ACC112 (cell line): ENCODE results near the gene KIF12.

Source experiments
- H2AFZ ChIP-seq: fragments of 200-600 bp; sonication (generic); one replicate; pipeline ENCODE4 v1.6.0; 2017; ENCODE audit warnings: antibody characterized with exemption, low read length; ENCODE audit not compliant: unreplicated experiment
- H3K27ac ChIP-seq: fragments of 200-600 bp; sonication (generic); 2 replicates; pipeline ENCODE4 v1.5.1; 2014; ENCODE audit warnings: low read depth, mild to moderate bottlenecking, antibody characterized with exemption, low read length, moderate library complexity
- H3K27me3 ChIP-seq: fragments of 200-600 bp; sonication (generic); 2 replicates; pipeline ENCODE4 v1.6.1; 2014; ENCODE audit warnings: mild to moderate bottlenecking, antibody characterized with exemption, low read length, moderate library complexity, mixed read lengths; ENCODE audit not compliant: insufficient read depth
- H3K36me3 ChIP-seq: fragments of 200-600 bp; sonication (generic); 2 replicates; pipeline ENCODE4 v1.6.1; 2016; ENCODE audit warnings: mild to moderate bottlenecking, antibody characterized with exemption, low read length, moderate library complexity, mixed read lengths; ENCODE audit not compliant: insufficient read depth
- H3K4me1 ChIP-seq: fragments of 200-600 bp; sonication (generic); one replicate; pipeline ENCODE4 v1.6.1; 2016; ENCODE audit warnings: low read length, mixed read lengths; ENCODE audit not compliant: insufficient read depth, unreplicated experiment, control insufficient read depth
- H3K4me3 ChIP-seq: fragments of 200-600 bp; sonication (generic); 2 replicates; pipeline ENCODE4 v1.5.1; 2014; ENCODE audit warnings: mild to moderate bottlenecking, low read depth, low read length
- H3K79me2 ChIP-seq: fragments of 200-600 bp; sonication (generic); one replicate; pipeline ENCODE4 v1.6.0; 2016; ENCODE audit warnings: low read length; ENCODE audit not compliant: control insufficient read depth, unreplicated experiment, insufficient read depth

Gene KIF12

DNA sequence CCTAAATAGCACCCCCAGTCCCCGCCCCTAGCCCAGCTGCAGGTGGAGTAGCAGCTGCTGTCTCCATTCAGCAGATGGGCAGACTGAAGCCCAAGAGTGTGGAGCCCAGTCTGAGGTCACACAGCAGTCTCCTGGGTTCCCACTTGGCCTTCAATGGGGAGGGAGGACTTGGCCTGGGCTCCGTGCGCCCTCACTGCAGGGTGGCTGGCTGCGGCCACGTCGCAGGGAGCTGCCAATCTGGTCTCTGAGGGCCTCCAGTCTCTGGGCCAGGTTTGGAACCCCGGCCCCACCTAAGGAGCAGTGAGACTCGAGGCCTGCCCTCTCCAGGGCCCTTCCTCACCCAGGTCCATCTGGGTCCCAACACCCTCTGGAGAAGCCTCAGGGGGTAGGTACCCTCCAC is 7.4 kb downstream of the KIF12 start:
- no peaks in the 10 kb centered on the region for H3K79me2 ChIP-seq
- H3K36me3 ChIP-seq: no peaks in the 10 kb centered on the region
- no peak overlapping the region for H3K27ac ChIP-seq
- no peak overlapping the region for H3K4me3 ChIP-seq
- H3K4me1 ChIP-seq: no peaks in the 10 kb centered on the region
- no peaks in the 10 kb centered on the region for H3K27me3 ChIP-seq
- no peak overlapping the region for H2AFZ ChIP-seq

DNA sequence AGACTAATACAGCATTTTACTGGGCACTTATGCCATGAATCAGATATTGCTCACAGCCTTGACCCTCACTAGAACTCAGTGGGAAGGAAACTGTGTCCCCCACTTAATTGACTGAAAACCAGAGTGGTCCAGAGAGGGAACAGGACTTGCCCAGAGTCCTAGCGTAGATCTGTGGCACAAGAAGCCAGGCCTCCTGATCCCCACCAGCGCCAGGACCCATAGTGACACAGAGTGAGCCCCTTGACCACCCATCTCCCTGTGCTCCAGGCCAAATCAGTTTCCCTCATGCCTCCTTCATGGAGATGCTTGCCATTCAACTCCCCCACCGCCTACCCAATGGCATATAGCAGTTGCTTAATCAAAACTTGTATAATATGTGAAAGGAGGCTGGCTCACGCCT is 8.3 kb downstream of the KIF12 start:
- Histone ChIP-seq H3K4me3 (no peak overlapping the region), H3K4me1 (no peaks in the 10 kb centered on the region), H3K79me2 (no peaks in the 10 kb centered on the region), H3K27me3 (no peaks in the 10 kb centered on the region), H3K27ac (no peak overlapping the region), H3K36me3 (no peaks in the 10 kb centered on the region), H2AFZ (no peak overlapping the region)

GRCh38 chr9:114089206-114089840 is 9.8 kb downstream of the KIF12 start:
- H3K4me3 ChIP-seq: no peak overlapping the region
- no peaks in the 10 kb centered on the region for H3K27me3 ChIP-seq
- no peak overlapping the region for H2AFZ ChIP-seq
- H3K4me1 ChIP-seq: no peaks in the 10 kb centered on the region
- H3K79me2 ChIP-seq: no peaks in the 10 kb centered on the region
- no peak overlapping the region for H3K27ac ChIP-seq
- no peaks in the 10 kb centered on the region for H3K36me3 ChIP-seq

GRCh38 chr9:114088571-114089170 is 10.4 kb downstream of the KIF12 start:
- Histone ChIP-seq H2AFZ (no peak overlapping the region), H3K36me3 (no peaks in the 10 kb centered on the region), H3K4me3 (no peak overlapping the region), H3K79me2 (no peaks in the 10 kb centered on the region), H3K27me3 (no peaks in the 10 kb centered on the region), H3K27ac (no peak overlapping the region), H3K4me1 (no peaks in the 10 kb centered on the region)

DNA sequence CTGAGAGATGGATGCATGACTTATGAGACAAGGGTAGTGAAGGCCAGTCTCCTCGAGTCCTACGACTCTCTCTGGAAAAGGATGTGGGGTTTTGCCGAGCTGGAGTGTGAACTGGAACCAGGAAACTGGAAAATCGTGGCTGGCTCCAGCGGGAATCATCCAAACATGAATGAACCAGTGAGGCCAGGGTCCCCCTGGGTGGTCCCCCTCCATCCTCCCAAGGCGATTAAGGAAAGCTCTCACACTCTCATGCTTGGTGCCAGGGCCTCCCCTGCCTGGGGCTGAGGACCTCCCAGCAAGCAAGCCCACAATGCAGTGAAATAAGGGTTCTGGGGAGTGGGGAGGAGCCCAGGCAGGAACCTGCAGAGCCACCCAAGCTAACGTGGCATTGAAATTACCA is 11.4 kb downstream of the KIF12 start:
- no peak overlapping the region for H2AFZ ChIP-seq
- no peaks in the 10 kb centered on the region for H3K27me3 ChIP-seq
- no peaks in the 10 kb centered on the region for H3K36me3 ChIP-seq
- H3K4me3 ChIP-seq: no peak overlapping the region
- H3K27ac ChIP-seq: no peak overlapping the region
- no peaks in the 10 kb centered on the region for H3K4me1 ChIP-seq
- H3K79me2 ChIP-seq: no peaks in the 10 kb centered on the region

GRCh38 chr9:114086607-114087006 is 12.5 kb downstream of the KIF12 start:
- no peaks in the 10 kb centered on the region for H3K4me1 ChIP-seq
- H3K4me3 ChIP-seq: no peak overlapping the region
- H3K27me3 ChIP-seq: no peaks in the 10 kb centered on the region
- no peaks in the 10 kb centered on the region for H3K79me2 ChIP-seq
- no peak overlapping the region for H2AFZ ChIP-seq
- H3K36me3 ChIP-seq: no peaks in the 10 kb centered on the region
- no peak overlapping the region for H3K27ac ChIP-seq

DNA sequence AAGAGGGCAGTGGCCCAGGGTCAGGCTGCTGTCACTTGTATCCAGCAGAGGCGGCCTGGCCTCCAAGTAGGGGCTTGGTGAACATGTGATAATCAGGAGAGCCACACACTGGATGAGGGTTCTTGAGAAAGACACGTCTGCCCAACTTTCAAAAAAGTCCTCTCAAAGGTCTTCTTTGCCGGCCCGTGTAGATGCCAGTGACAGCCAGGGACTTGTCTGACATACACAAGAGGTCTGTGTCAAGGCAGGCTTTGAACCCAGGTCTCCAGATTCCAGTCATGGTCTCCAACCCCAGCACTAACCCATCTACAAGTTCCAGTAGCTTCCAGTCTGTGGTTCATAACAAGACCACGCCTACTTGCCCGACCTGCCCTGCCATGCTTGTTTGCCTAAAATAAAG is 13.1 kb downstream of the KIF12 start:
- Histone ChIP-seq H2AFZ (no peak overlapping the region), H3K36me3 (no peaks in the 10 kb centered on the region), H3K27me3 (no peaks in the 10 kb centered on the region), H3K79me2 (no peaks in the 10 kb centered on the region), H3K4me1 (no peaks in the 10 kb centered on the region), H3K27ac (no peak overlapping the region), H3K4me3 (no peak overlapping the region)

- Histone ChIP-seq H2AFZ (no peak overlapping the region), H3K27me3 (no peaks in the 10 kb centered on the region), H3K27ac (no peak overlapping the region), H3K4me3 (no peak overlapping the region), H3K79me2 (no peaks in the 10 kb centered on the region), H3K36me3 (no peaks in the 10 kb centered on the region), H3K4me1 (no peaks in the 10 kb centered on the region)
These were observed 13.7 kb downstream of the KIF12 start for GRCh38 chr9:114085387-114085789.

GRCh38 chr9:114084282-114085073 is 14.6 kb downstream of the KIF12 start:
- no peak overlapping the region for H3K4me3 ChIP-seq
- H3K79me2 ChIP-seq: no peaks in the 10 kb centered on the region
- H3K4me1 ChIP-seq: no peaks in the 10 kb centered on the region
- no peaks in the 10 kb centered on the region for H3K36me3 ChIP-seq
- H2AFZ ChIP-seq: no peak overlapping the region
- H3K27ac ChIP-seq: no peak overlapping the region
- H3K27me3 ChIP-seq: no peaks in the 10 kb centered on the region

GRCh38 chr9:114083666-114084065 is 15.4 kb downstream of the KIF12 start:
- H3K27me3 ChIP-seq: no peaks in the 10 kb centered on the region
- no peaks in the 10 kb centered on the region for H3K79me2 ChIP-seq
- no peaks in the 10 kb centered on the region for H3K4me1 ChIP-seq
- no peak overlapping the region for H3K4me3 ChIP-seq
- no peak overlapping the region for H2AFZ ChIP-seq
- no peak overlapping the region for H3K27ac ChIP-seq
- H3K36me3 ChIP-seq: no peaks in the 10 kb centered on the region
